ENCODE data around the gene S100A6.

DNA sequence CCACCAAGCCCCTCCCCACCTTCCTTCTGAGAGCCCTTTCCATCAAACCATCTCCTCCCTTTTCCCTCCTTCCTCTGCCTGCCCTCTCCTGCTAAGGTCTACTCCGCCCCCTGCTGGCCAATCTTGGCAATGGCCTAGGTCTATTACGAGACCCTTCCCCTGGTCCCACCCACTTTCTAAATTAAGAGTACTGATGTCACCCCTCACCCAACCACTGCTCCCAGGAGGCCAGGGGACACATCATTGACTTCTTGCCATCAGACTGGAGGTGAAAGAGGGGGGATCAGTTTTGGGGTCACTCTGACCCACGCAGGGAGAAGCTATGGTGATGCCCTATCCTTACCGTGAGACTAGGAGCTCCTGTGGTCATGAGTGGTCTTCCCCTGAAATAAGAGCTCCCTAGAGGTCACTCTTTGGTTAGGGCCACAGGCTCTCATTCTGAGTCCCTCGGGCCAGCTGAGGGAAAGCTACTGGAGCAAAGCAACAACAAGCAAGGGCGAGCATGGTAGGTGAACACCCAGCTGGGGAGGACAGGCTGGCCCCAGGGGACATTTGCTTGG, 40.7 kb downstream of the S100A6 start:
- no peak for TF ChIP-seq POLR2A (IDR thresholded peaks at IDR 0.05)
- TF ChIP-seq, protein P1, sequence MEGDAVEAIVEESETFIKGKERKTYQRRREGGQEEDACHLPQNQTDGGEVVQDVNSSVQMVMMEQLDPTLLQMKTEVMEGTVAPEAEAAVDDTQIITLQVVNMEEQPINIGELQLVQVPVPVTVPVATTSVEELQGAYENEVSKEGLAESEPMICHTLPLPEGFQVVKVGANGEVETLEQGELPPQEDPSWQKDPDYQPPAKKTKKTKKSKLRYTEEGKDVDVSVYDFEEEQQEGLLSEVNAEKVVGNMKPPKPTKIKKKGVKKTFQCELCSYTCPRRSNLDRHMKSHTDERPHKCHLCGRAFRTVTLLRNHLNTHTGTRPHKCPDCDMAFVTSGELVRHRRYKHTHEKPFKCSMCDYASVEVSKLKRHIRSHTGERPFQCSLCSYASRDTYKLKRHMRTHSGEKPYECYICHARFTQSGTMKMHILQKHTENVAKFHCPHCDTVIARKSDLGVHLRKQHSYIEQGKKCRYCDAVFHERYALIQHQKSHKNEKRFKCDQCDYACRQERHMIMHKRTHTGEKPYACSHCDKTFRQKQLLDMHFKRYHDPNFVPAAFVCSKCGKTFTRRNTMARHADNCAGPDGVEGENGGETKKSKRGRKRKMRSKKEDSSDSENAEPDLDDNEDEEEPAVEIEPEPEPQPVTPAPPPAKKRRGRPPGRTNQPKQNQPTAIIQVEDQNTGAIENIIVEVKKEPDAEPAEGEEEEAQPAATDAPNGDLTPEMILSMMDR (IDR thresholded peaks at IDR 0.05), result peak; percentile 87 to 97 (median 92)

Measured in heart left ventricle (tissue), 13 donors.